ENCODE results near the gene CNTN1. TPM values are rescaled to one million over a fixed set of nuclear protein-coding genes. Genes with fewer than 3 reads are reported as not detected.

The CNTN1 gene
- total RNA-seq, 1 donor, result 0.36 TPM

DNA sequence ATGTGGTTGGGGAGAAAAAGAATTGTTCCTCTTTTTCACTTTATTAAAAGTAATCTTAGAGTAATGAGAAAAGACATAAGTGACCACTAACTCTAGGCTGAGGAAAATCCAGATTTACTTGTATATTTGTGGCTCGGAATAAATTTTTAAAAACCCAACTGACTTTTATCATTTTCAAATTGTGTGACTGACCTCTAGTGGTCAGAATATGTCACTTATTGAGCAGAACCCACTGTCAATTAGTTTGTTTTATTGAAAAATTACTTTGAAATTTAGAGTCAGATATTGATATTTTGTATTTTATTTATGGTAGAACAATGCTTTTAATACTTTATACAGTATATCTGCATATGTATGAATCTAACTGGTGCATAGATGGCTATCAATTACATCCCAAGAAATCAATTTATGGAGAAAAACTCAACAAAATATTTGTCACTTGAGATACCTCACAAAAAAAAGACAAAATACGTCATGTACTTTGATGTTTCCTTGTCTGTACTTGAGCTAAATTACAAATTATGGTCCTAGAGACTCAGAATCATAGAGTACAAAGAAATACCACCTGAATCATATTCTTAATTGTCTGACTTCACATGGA lies 229.4 kb downstream of the CNTN1 start:
- no peaks in the 10 kb centered on the region for H3K79me2 ChIP-seq (ENCODE audit: insufficient read depth, low read length)
- no peak overlapping the region for H3K4me2 ChIP-seq (ENCODE audit: insufficient read depth, low read length)
- no peaks in the 10 kb centered on the region for H3K9me3 ChIP-seq (ENCODE audit: low read depth, low read length)
- no peaks in the 10 kb centered on the region for H3K27me3 ChIP-seq (ENCODE audit: insufficient read depth, low read length)
- no peak overlapping the region for H3K27ac ChIP-seq (ENCODE audit: low read depth, low read length)
- H3K4me3 ChIP-seq (ENCODE audit: insufficient read depth, low read length), result no peak overlapping the region
- TF ChIP-seq, protein P1, sequence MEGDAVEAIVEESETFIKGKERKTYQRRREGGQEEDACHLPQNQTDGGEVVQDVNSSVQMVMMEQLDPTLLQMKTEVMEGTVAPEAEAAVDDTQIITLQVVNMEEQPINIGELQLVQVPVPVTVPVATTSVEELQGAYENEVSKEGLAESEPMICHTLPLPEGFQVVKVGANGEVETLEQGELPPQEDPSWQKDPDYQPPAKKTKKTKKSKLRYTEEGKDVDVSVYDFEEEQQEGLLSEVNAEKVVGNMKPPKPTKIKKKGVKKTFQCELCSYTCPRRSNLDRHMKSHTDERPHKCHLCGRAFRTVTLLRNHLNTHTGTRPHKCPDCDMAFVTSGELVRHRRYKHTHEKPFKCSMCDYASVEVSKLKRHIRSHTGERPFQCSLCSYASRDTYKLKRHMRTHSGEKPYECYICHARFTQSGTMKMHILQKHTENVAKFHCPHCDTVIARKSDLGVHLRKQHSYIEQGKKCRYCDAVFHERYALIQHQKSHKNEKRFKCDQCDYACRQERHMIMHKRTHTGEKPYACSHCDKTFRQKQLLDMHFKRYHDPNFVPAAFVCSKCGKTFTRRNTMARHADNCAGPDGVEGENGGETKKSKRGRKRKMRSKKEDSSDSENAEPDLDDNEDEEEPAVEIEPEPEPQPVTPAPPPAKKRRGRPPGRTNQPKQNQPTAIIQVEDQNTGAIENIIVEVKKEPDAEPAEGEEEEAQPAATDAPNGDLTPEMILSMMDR (IDR thresholded peaks at IDR 0.05; ENCODE audit: extremely low read depth, low read depth, low read length), result peak; percentile 71
- H3K4me1 ChIP-seq (ENCODE audit: insufficient read depth, low read length), result no peaks in the 10 kb centered on the region
- no peaks in the 10 kb centered on the region for H3K36me3 ChIP-seq (ENCODE audit: insufficient read depth, low read length)
- no peak overlapping the region for H2AFZ ChIP-seq (ENCODE audit: low read length)
- no peak for DNase-seq (ENCODE audit: insufficient read length, low spot score, missing footprints)
- no peaks in the 10 kb centered on the region for H4K20me1 ChIP-seq (ENCODE audit: insufficient read depth, low read length)

DNA sequence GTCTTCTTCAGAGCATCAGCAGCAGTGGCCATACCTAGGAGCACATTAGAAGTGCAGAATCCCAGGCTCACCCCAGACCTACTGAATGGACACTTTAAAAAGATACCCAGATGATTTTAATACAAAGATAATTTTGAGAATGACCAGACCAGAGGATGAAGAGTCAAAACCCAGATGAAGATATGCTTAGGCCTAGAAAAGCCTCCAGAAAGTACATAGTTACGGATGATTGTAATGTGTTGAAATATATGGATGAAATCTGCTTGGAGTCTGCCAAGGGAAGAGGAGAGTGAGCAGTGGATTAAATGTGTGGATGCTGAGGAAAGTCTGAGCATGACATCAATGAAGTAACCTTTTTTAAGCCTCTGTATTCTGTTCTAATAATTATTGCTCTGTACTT lies 245.7 kb downstream of the CNTN1 start:
- H3K4me2 ChIP-seq (ENCODE audit: insufficient read depth, low read length), result no peak overlapping the region
- DNase-seq (ENCODE audit: insufficient read length, low spot score, missing footprints), result no peak
- no peak overlapping the region for H3K27ac ChIP-seq (ENCODE audit: low read depth, low read length)
- TF ChIP-seq, protein P1 (IDR thresholded peaks at IDR 0.05; ENCODE audit: extremely low read depth, low read depth, low read length), result no peak
- no peaks in the 10 kb centered on the region for H3K36me3 ChIP-seq (ENCODE audit: insufficient read depth, low read length)
- H3K4me1 ChIP-seq (ENCODE audit: insufficient read depth, low read length), result no peaks in the 10 kb centered on the region
- H2AFZ ChIP-seq (ENCODE audit: low read length), result no peak overlapping the region
- H3K79me2 ChIP-seq (ENCODE audit: insufficient read depth, low read length), result no peaks in the 10 kb centered on the region
- no peaks in the 10 kb centered on the region for H3K9me3 ChIP-seq (ENCODE audit: low read depth, low read length)
- H4K20me1 ChIP-seq (ENCODE audit: insufficient read depth, low read length), result no peaks in the 10 kb centered on the region
- H3K4me3 ChIP-seq (ENCODE audit: insufficient read depth, low read length), result no peak overlapping the region
- H3K27me3 ChIP-seq (ENCODE audit: insufficient read depth, low read length), result no peaks in the 10 kb centered on the region

DNA sequence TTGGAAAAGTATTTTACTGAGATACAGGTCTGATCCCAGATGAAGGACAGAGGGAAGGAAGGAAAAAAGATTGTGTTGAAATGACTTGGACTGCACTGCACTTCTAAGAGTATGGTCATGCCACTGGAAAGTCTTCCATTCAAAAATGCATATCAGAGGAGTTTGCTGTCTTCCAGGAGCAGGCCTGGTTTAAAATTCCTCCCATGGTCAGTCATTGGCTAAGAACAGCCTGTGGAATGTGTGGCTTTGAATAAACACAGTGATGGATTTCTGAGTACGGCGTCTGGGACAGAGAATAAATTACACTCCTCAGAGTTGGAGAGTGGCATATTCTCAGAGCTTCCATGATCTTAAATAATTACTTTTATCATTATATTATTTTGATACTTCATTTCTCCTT lies 250.1 kb downstream of the CNTN1 start:
- Histone ChIP-seq H3K36me3 (ENCODE audit: insufficient read depth, low read length) (no peaks in the 10 kb centered on the region), H3K27me3 (ENCODE audit: insufficient read depth, low read length) (no peaks in the 10 kb centered on the region), H2AFZ (ENCODE audit: low read length) (no peak overlapping the region), H3K79me2 (ENCODE audit: insufficient read depth, low read length) (no peaks in the 10 kb centered on the region), H4K20me1 (ENCODE audit: insufficient read depth, low read length) (no peaks in the 10 kb centered on the region), H3K4me3 (ENCODE audit: insufficient read depth, low read length) (no peak overlapping the region), H3K4me1 (ENCODE audit: insufficient read depth, low read length) (no peaks in the 10 kb centered on the region), H3K4me2 (ENCODE audit: insufficient read depth, low read length) (no peak overlapping the region), H3K27ac (ENCODE audit: low read depth, low read length) (no peak overlapping the region), H3K9me3 (ENCODE audit: low read depth, low read length) (no peaks in the 10 kb centered on the region)
- TF ChIP-seq, protein P1 (IDR thresholded peaks at IDR 0.05; ENCODE audit: extremely low read depth, low read depth, low read length), result no peak
- DNase-seq (ENCODE audit: insufficient read length, low spot score, missing footprints), result no peak

DNA sequence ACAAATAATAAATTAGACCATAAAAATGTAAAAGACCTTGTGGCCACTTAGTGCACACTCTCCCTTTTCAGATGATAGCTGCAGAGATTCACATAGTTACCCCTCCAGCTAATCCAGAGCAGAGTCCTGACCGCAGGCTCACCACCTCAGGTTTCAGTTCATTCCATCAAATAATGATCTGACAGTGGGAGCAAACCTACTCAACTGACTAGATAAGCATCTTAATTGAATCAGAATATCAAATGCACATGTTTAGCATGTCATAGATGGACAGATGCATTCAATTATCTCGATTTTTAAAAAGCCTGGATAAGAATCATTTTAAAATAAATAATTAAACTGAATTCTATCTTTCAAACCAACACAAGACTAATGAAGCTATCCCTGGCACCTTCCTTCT lies 253.5 kb downstream of the CNTN1 start:
- no peak overlapping the region for H2AFZ ChIP-seq (ENCODE audit: low read length)
- no peak for DNase-seq (ENCODE audit: insufficient read length, low spot score, missing footprints)
- no peaks in the 10 kb centered on the region for H3K9me3 ChIP-seq (ENCODE audit: low read depth, low read length)
- H3K27ac ChIP-seq (ENCODE audit: low read depth, low read length), result no peak overlapping the region
- H4K20me1 ChIP-seq (ENCODE audit: insufficient read depth, low read length), result no peaks in the 10 kb centered on the region
- H3K79me2 ChIP-seq (ENCODE audit: insufficient read depth, low read length), result no peaks in the 10 kb centered on the region
- H3K4me3 ChIP-seq (ENCODE audit: insufficient read depth, low read length), result no peak overlapping the region
- no peaks in the 10 kb centered on the region for H3K36me3 ChIP-seq (ENCODE audit: insufficient read depth, low read length)
- H3K4me2 ChIP-seq (ENCODE audit: insufficient read depth, low read length), result no peak overlapping the region
- no peaks in the 10 kb centered on the region for H3K4me1 ChIP-seq (ENCODE audit: insufficient read depth, low read length)
- H3K27me3 ChIP-seq (ENCODE audit: insufficient read depth, low read length), result no peaks in the 10 kb centered on the region
- TF ChIP-seq, protein P1 (IDR thresholded peaks at IDR 0.05; ENCODE audit: extremely low read depth, low read depth, low read length), result no peak
